GM19324 (cell line): Measurements from ENCODE around the gene ZCCHC7.
"Not testable (repeated sequence)": the region's sequence is repeated elsewhere in the genome, so short reads cannot be mapped to it uniquely, and the experiment has no call there.

Source experiments
- ATAC-seq: cut with Tn5 transposase; IDR thresholded peaks from one replicate; pipeline ENCODE4 v1.9.1; 2021; ENCODE audit warnings: mild to moderate bottlenecking, moderate library complexity; ENCODE audit not compliant: unreplicated experiment, low FRiP score

The ZCCHC7 gene

GRCh38 chr9:37289631-37290030 lies 169.3 kb downstream of the ZCCHC7 start:
- no peak for ATAC-seq

GRCh38 chr9:37290366-37290939 lies 170.1 kb downstream of the ZCCHC7 start:
- no peak for ATAC-seq

- no peak for ATAC-seq
These were observed 170.6 kb downstream of the ZCCHC7 start for GRCh38 chr9:37290940-37291485.

- ATAC-seq = not testable (repeated sequence)
These were observed 171.4 kb downstream of the ZCCHC7 start for GRCh38 chr9:37291612-37292238.

GRCh38 chr9:37292896-37293295 lies 172.5 kb downstream of the ZCCHC7 start:
- ATAC-seq = no peak

GRCh38 chr9:37293664-37294524 lies 173.5 kb downstream of the ZCCHC7 start:
- peak; percentile 50 for ATAC-seq

GRCh38 chr9:37295178-37295577 lies 174.8 kb downstream of the ZCCHC7 start:
- ATAC-seq = no peak

- no peak for ATAC-seq
These were observed 175.4 kb downstream of the ZCCHC7 start for GRCh38 chr9:37295796-37296195.

GRCh38 chr9:37297592-37297991 lies 177.2 kb downstream of the ZCCHC7 start:
- no peak for ATAC-seq

GRCh38 chr9:37300620-37301019 lies 180.2 kb downstream of the ZCCHC7 start:
- ATAC-seq = no peak

GRCh38 chr9:37301042-37301853 lies 180.9 kb downstream of the ZCCHC7 start:
- ATAC-seq = no peak

- no peak for ATAC-seq
These were observed 181.4 kb downstream of the ZCCHC7 start for GRCh38 chr9:37301854-37302172.

GRCh38 chr9:37302277-37302676 lies 181.9 kb downstream of the ZCCHC7 start:
- ATAC-seq = peak; percentile 74

- ATAC-seq = not testable (repeated sequence)
These were observed 182.9 kb downstream of the ZCCHC7 start for GRCh38 chr9:37303272-37303671.

- ATAC-seq = no peak
These were observed 188.8 kb downstream of the ZCCHC7 start for GRCh38 chr9:37309136-37309535.

GRCh38 chr9:37311938-37312708 lies 191.7 kb downstream of the ZCCHC7 start:
- ATAC-seq = no peak

- ATAC-seq = peak; percentile 52
These were observed 203.9 kb downstream of the ZCCHC7 start for GRCh38 chr9:37324261-37324683.

GRCh38 chr9:37324691-37325490 lies 204.5 kb downstream of the ZCCHC7 start:
- ATAC-seq = peak; percentile 28

GRCh38 chr9:37325778-37326177 lies 205.4 kb downstream of the ZCCHC7 start:
- ATAC-seq = no peak
